GM18498 (cell line): ENCODE measurements around the gene HAAO.
"Not testable (repeated sequence)": the region's sequence is repeated elsewhere in the genome, so short reads cannot be mapped to it uniquely, and the experiment has no call there.

Source experiments
- ATAC-seq: cut with Tn5 transposase; IDR thresholded peaks from one replicate; pipeline ENCODE4 v1.9.1; 2021; ENCODE audit warnings: mild to moderate bottlenecking, moderate library complexity; ENCODE audit not compliant: unreplicated experiment

The HAAO gene

GRCh38 chr2:42752816-42753813, 39.3 kb downstream of the HAAO start:
- no peak for ATAC-seq

DNA sequence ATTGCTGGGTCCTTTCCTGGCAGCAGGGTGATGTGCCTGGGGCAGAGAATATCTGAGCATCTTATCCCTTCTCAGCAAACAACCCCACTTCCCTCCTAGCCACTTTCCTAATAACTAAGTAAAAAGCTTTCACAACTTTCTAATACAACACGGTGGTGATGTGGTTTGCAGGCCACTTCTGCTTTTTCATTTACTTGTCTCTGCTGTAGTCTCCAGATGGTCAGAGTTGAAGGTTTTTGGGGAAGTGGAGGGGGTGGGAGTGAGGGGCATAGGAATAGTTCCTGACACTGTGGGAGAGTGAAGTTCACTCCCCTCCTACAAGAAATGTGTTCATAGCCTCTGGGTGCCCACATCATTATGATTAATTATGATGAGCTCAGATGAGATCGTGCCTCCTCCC, 40.1 kb downstream of the HAAO start:
- ATAC-seq, result peak; percentile 70

DNA sequence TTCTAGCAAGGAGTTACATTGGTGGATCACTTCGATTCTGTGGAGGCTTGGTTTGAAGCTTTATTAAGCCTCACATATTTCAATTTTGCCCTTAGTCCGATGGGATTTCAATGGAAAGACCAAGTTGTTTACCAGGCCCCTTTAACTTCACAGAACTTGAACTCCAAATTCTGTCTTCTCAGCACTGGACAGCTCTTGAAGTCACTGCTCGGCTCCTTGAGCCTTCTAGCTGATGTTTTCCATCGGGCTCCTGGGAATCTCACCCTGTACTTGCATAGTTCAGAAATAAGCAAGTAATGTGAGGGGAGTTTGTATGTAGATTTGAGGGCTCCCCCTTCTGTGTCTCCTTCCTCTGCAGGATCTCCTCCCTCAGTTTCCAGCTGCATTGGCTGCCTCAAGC, 43.5 kb downstream of the HAAO start:
- ATAC-seq, result no peak

GRCh38 chr2:42747422-42747821, 45.0 kb downstream of the HAAO start:
- no peak for ATAC-seq

- ATAC-seq, result no peak
Observed at GRCh38 chr2:42744545-42745082, 47.8 kb downstream of the HAAO start.

GRCh38 chr2:42743659-42743990, 48.8 kb downstream of the HAAO start:
- ATAC-seq, result no peak

GRCh38 chr2:42742740-42743658, 49.4 kb downstream of the HAAO start:
- ATAC-seq, result no peak

DNA sequence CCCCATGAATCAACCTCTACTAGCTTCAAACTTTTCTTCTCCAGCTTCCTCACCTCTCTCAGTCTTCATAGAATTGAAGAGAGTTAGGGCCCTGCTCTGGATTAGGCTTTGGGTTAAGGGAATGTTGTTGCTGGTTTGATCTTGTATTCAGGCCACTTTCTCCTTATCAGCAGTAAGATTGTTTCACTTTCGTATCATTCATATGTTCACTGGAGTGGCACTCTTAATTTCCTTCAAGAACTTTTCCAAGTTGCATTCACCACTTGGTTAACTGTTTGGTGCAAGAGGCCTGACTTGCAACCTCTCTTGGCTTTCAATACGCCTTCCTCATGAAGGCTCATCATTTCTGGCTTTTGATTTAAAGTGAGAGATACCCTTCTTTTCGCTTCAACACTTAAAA, 51.2 kb downstream of the HAAO start:
- ATAC-seq, result no peak

- no peak for ATAC-seq
Observed at GRCh38 chr2:42736598-42737322, 55.6 kb downstream of the HAAO start.

DNA sequence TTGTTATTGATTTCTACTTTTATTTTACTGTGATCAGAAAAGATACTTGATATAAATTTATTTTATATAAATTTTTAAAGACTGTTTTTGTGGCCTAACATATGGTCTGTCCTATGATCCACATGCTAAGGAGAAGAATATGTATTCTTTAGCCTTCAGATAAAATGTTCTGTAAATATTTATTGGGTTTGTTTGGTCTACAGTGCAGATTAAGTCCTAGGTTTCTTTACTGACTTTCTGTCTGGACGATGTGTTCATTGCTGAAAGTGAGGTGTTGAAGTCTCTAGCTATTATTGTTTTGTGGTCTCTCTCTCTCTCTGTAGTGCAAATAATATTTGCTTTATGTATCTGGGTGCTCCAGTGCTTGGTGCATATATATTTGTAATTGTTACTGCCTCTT, 58.5 kb downstream of the HAAO start:
- no peak for ATAC-seq

- not testable (repeated sequence) for ATAC-seq
Observed at GRCh38 chr2:42731316-42731715, 61.1 kb downstream of the HAAO start.

- ATAC-seq, result no peak
Observed at GRCh38 chr2:42726680-42727079, 65.7 kb downstream of the HAAO start.

- no peak for ATAC-seq
Observed at GRCh38 chr2:42725657-42726056, 66.7 kb downstream of the HAAO start.

DNA sequence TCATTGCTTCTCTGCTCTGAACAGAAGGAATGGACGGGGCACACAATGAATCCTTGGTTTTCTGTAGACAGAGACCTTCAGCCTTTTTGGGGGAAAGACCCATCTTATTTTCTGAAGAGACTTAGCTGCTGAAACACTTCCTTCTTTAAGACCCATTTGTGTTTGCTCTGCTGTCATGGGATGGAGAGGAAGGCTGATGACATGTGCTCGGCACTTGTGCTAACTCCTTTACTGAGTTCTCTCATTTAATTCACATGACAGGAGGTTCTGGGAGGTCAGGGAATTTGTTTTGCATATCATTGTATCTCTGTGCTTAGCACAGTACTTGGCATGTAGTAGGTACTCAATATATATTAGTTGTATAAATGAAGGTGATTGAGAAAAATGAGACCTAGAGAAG, 67.5 kb downstream of the HAAO start:
- ATAC-seq, result no peak

- no peak for ATAC-seq
Observed at GRCh38 chr2:42723465-42723864, 68.9 kb downstream of the HAAO start.

DNA sequence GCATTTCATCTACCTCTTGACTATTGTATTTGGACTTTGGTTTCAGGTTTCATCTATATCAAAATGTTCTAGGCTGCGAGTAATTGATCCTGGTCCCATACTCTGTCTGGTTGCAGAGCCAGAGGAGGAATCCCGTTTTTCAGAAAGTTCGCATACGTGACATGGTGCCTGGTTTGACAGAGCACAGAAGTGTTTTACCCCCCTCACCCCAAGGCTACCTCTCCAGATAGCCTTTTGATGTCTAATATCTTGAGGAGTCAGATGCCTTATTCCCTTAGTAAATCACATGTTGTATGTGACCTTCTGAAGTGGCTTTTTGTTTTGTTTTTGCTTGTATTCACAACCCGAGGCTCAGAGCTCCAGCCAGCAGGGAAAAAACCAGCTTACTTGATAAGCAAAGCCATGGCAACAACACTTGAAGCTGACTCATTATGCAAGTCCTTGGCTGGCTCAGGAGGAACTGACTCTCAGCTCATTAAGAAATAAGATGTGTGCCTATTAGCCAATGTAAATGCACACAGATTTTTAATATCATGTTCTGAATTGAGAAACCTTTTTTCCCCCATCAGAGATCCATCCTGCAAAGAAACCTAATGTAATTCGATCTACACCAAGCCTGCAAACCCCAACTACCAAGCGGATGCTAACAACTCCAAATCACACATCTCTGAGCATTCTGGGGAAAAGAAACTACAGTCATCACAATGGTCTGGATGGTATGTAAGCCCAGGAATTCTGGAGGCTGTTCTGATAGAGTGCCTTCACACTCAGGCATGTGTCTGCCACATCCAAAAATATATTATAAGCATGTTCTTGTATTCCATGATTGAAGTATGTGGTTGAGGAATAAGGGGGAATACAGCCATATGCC, 69.8 kb downstream of the HAAO start:
- ATAC-seq, result peak; percentile 96

DNA sequence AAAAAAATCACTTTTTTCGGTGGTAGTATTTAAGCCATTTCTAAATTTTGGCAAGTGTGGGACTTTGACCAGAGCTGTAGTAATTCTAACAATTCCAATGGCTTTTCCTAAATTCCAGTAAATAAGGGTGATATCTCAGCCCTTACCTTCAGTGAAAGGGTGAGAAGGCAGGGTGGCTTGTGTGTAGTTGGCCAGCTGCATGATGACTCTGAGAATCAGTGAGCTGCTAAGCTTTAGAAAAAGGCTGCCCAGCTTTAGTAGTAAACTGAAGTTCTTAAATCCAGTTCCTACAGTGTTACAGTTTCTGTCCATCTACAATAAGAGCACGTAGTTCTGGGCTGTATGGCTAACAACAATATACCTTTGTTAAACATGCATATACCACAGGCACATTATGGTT, 70.5 kb downstream of the HAAO start:
- peak; percentile 9 for ATAC-seq
